ENCODE measurements around the gene ACP1. TPM values are rescaled to one million over a fixed set of nuclear protein-coding genes. Genes with fewer than 3 reads are reported as not detected.

Gene ACP1
- total RNA-seq, 1 experiment from 2014 or later = 120 TPM

- intact Hi-C loops (cut with micrococcal nuclease; ENCODE audit: unreplicated experiment) = no loop called here
- BruUV-seq (replicated peaks) = no TSS peak
- Mint-ChIP-seq H3K9me3 (ENCODE audit: low read depth, unreplicated experiment) (no peaks in the 10 kb centered on the region), H3K4me3 (ENCODE audit: low read depth, unreplicated experiment) (no peak overlapping the region), H3K27me3 (ENCODE audit: unreplicated experiment) (no peaks in the 10 kb centered on the region), H3K36me3 (ENCODE audit: insufficient read depth, unreplicated experiment) (peaks cover 31% of the 10 kb centered on the region), H3K4me1 (ENCODE audit: low read depth, unreplicated experiment) (no peaks in the 10 kb centered on the region), H3K27ac (ENCODE audit: unreplicated experiment) (no peak overlapping the region)
- no peak for DNase-seq
- TF ChIP-seq CTCF (IDR thresholded peaks at IDR 0.05; ENCODE audit: unreplicated experiment) = no peak
- CTCF ChIA-PET = no interaction called here
Observed at GRCh38 chr2:228115-228514, 36.6 kb upstream of the ACP1 start.

- intact Hi-C loops (cut with micrococcal nuclease; ENCODE audit: unreplicated experiment) = no loop called here
- CTCF ChIA-PET = no interaction called here
- Mint-ChIP-seq H3K27ac (ENCODE audit: unreplicated experiment) (no peak overlapping the region), H3K36me3 (ENCODE audit: insufficient read depth, unreplicated experiment) (peaks cover 33% of the 10 kb centered on the region), H3K4me3 (ENCODE audit: low read depth, unreplicated experiment) (no peak overlapping the region), H3K9me3 (ENCODE audit: low read depth, unreplicated experiment) (no peaks in the 10 kb centered on the region), H3K4me1 (ENCODE audit: low read depth, unreplicated experiment) (no peaks in the 10 kb centered on the region), H3K27me3 (ENCODE audit: unreplicated experiment) (no peaks in the 10 kb centered on the region)
- BruUV-seq (replicated peaks) = no TSS peak
- DNase-seq = no peak
- no peak for TF ChIP-seq CTCF (IDR thresholded peaks at IDR 0.05; ENCODE audit: unreplicated experiment)
Observed at GRCh38 chr2:228518-229278, 36.0 kb upstream of the ACP1 start.

- H3K4me1 Mint-ChIP-seq (ENCODE audit: low read depth, unreplicated experiment) = no peaks in the 10 kb centered on the region
- intact Hi-C loops (cut with micrococcal nuclease; ENCODE audit: unreplicated experiment) = no loop called here
- TF ChIP-seq CTCF (IDR thresholded peaks at IDR 0.05; ENCODE audit: unreplicated experiment) = no peak
- H3K27me3 Mint-ChIP-seq (ENCODE audit: unreplicated experiment) = no peaks in the 10 kb centered on the region
- H3K9me3 Mint-ChIP-seq (ENCODE audit: low read depth, unreplicated experiment) = no peaks in the 10 kb centered on the region
- no peak overlapping the region for H3K4me3 Mint-ChIP-seq (ENCODE audit: low read depth, unreplicated experiment)
- no peak for DNase-seq
- H3K27ac Mint-ChIP-seq (ENCODE audit: unreplicated experiment) = no peak overlapping the region
- no TSS peak for BruUV-seq (replicated peaks)
- peaks cover 26% of the 10 kb centered on the region for H3K36me3 Mint-ChIP-seq (ENCODE audit: insufficient read depth, unreplicated experiment)
- CTCF ChIA-PET = interaction anchor here (0.7 kb wide), 1 partner anchor 23 kb away, joined by 3 read pairs; no protein-coding TSS in a partner anchor
Observed at GRCh38 chr2:231521-232185, 33.1 kb upstream of the ACP1 start.

GRCh38 chr2:233030-233429 is 31.7 kb upstream of the ACP1 start:
- Mint-ChIP-seq H3K9me3 (ENCODE audit: low read depth, unreplicated experiment) (no peaks in the 10 kb centered on the region), H3K4me3 (ENCODE audit: low read depth, unreplicated experiment) (no peak overlapping the region), H3K36me3 (ENCODE audit: insufficient read depth, unreplicated experiment) (peaks cover 20% of the 10 kb centered on the region), H3K27ac (ENCODE audit: unreplicated experiment) (no peak overlapping the region), H3K4me1 (ENCODE audit: low read depth, unreplicated experiment) (no peaks in the 10 kb centered on the region), H3K27me3 (ENCODE audit: unreplicated experiment) (no peaks in the 10 kb centered on the region)
- no peak for DNase-seq
- intact Hi-C loops (cut with micrococcal nuclease; ENCODE audit: unreplicated experiment) = no loop called here
- no TSS peak for BruUV-seq (replicated peaks)
- CTCF ChIA-PET = no interaction called here
- no peak for TF ChIP-seq CTCF (IDR thresholded peaks at IDR 0.05; ENCODE audit: unreplicated experiment)
